Jurkat, Clone E6-1 (cell line): ENCODE data around the gene DLG1.

Source experiments
- DNase-seq: peaks from one replicate; pipeline ENCODE4 v3.0.0-alpha.2; 2011; ENCODE audit warnings: low read depth, low spot score
- H3K4me3 ChIP-seq: 2 replicates; pipeline ENCODE4 v1.5.1; 2011; ENCODE audit warnings: mild to moderate bottlenecking, low read length, control low read depth, moderate library complexity

DLG1 gene

GRCh38 chr3:197144188-197144587 lies 154.2 kb downstream of the DLG1 start:
- no peak overlapping the region for H3K4me3 ChIP-seq
- no peak for DNase-seq

GRCh38 chr3:197139586-197139985 lies 158.8 kb downstream of the DLG1 start:
- H3K4me3 ChIP-seq = no peak overlapping the region
- no peak for DNase-seq

GRCh38 chr3:197137751-197138150 lies 160.7 kb downstream of the DLG1 start:
- no peak overlapping the region for H3K4me3 ChIP-seq
- no peak for DNase-seq

GRCh38 chr3:197136744-197137143 lies 161.7 kb downstream of the DLG1 start:
- no peak overlapping the region for H3K4me3 ChIP-seq
- DNase-seq = no peak

GRCh38 chr3:197135212-197135611 lies 163.2 kb downstream of the DLG1 start:
- no peak overlapping the region for H3K4me3 ChIP-seq
- DNase-seq = no peak

GRCh38 chr3:197132916-197133530 lies 165.4 kb downstream of the DLG1 start:
- H3K4me3 ChIP-seq = no peak overlapping the region
- no peak for DNase-seq

GRCh38 chr3:197125636-197126035 lies 172.8 kb downstream of the DLG1 start:
- no peak overlapping the region for H3K4me3 ChIP-seq
- no peak for DNase-seq

GRCh38 chr3:197124713-197125112 lies 173.7 kb downstream of the DLG1 start:
- no peak overlapping the region for H3K4me3 ChIP-seq
- DNase-seq = no peak

GRCh38 chr3:197122394-197122793 lies 176.0 kb downstream of the DLG1 start:
- DNase-seq = no peak
- H3K4me3 ChIP-seq = no peak overlapping the region

- no peak overlapping the region for H3K4me3 ChIP-seq
- DNase-seq = no peak
Observed at GRCh38 chr3:197117114-197117513, 181.3 kb downstream of the DLG1 start.

- H3K4me3 ChIP-seq = no peak overlapping the region
- DNase-seq = no peak
Observed at GRCh38 chr3:197114007-197114406, 184.4 kb downstream of the DLG1 start.

- DNase-seq = no peak
- no peak overlapping the region for H3K4me3 ChIP-seq
Observed at GRCh38 chr3:197111685-197112084, 186.7 kb downstream of the DLG1 start.

GRCh38 chr3:197105786-197106185 lies 192.6 kb downstream of the DLG1 start:
- no peak for DNase-seq
- H3K4me3 ChIP-seq = no peak overlapping the region

GRCh38 chr3:197104738-197105137 lies 193.7 kb downstream of the DLG1 start:
- H3K4me3 ChIP-seq = no peak overlapping the region
- DNase-seq = no peak

- no peak overlapping the region for H3K4me3 ChIP-seq
Observed at GRCh38 chr3:197103766-197104165, 194.6 kb downstream of the DLG1 start.

GRCh38 chr3:197093871-197094270 lies 204.5 kb downstream of the DLG1 start:
- H3K4me3 ChIP-seq = no peak overlapping the region
- DNase-seq = no peak

More at GRCh38 chr3:197103766-197104165, 194.6 kb downstream of the DLG1 start:
- no peak for DNase-seq

- H3K4me3 ChIP-seq = no peak overlapping the region
- DNase-seq = no peak
Observed at GRCh38 chr3:197088370-197088769, 210.0 kb downstream of the DLG1 start.

GRCh38 chr3:197085137-197085536 lies 213.3 kb downstream of the DLG1 start:
- no peak for DNase-seq
- no peak overlapping the region for H3K4me3 ChIP-seq

- DNase-seq = no peak
- no peak overlapping the region for H3K4me3 ChIP-seq
Observed at GRCh38 chr3:197083486-197083885, 214.9 kb downstream of the DLG1 start.

- DNase-seq = no peak
- no peak overlapping the region for H3K4me3 ChIP-seq
Observed at GRCh38 chr3:197082871-197083270, 215.5 kb downstream of the DLG1 start.

- no peak for DNase-seq
- H3K4me3 ChIP-seq = no peak overlapping the region
Observed at GRCh38 chr3:197080344-197080743, 218.1 kb downstream of the DLG1 start.

GRCh38 chr3:197076415-197076814 lies 222.0 kb downstream of the DLG1 start:
- DNase-seq = no peak
- H3K4me3 ChIP-seq = no peak overlapping the region
